ENCODE results near the gene SLC5A2. TPM values are rescaled to one million over a fixed set of nuclear protein-coding genes. Genes with fewer than 3 reads are reported as not detected.

SLC5A2 gene
- 0.07 to 0.46 TPM (median 0.21 TPM) in 5 replicates for total RNA-seq (2022; extraction: Qiagen RNA extraction)

DNA sequence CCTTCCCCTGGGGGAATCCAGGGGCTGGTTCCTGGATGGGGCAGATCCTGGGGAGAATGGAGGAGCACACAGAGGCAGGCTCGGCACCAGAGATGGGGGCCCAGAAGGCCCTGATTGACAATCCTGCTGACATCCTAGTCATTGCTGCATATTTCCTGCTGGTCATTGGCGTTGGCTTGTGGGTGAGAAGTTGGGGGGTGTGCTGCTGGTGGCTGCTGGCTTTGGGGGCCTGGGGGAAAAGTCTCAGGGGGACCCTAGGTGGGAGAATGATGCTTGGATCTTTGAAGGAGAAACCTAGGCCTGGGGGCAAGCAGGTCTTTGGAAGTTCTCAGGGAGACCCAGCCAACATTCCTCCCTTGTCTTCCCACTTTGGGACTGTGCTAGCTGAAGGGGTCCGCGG lies at the start of gene SLC5A2:
SLC5A2 (plus strand) TSS at position 43 of the 400 bp plus-strand sequence; CDS start at position 57, 14 bp downstream.

DNA sequence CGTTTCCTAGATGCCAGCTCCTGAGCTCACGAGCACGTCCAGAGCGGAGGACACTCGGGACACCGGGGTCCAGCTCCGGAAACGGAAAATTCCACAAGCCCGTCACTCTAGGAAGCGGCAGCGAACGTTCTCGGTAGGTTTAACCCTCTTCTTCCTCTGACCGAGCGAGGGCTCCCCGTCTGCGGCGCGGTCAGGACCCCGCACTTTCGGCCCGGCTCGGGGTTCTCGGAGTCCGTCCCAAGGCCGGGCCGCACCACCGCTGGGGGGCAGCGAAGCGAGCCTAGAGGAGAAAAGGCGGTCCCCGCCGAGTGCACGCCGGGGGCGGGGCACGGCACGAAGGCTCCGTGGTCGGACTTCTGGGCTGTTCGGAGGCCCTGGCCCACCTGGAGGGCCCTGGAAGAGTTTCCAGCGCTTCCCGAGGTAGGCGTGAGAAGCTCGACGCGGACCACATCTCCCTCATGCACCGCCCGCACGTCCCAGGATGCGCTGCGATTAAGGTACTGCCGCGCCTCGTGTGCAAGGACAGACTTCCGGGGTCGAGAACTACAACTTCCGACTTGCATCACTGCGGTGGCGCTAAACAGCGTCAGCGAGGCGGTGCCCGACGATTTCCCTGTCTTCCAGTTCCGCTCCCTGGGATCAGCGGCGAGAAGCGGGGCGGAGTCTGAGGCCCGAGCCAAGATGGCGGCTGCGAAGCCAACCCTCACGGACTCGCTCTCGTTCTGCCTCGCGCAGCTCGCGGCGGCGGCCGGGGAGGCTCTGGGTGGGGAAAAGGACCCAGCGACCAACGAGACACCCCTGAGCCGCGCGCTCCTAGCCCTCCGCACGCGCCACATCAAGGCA lies 23.9 kb upstream of the SLC5A2 start, which contains the start of gene ARMC5:
ARMC5 (plus strand) TSS at position 658 of the 843 bp plus-strand sequence; CDS start at position 682, 24 bp downstream.

DNA sequence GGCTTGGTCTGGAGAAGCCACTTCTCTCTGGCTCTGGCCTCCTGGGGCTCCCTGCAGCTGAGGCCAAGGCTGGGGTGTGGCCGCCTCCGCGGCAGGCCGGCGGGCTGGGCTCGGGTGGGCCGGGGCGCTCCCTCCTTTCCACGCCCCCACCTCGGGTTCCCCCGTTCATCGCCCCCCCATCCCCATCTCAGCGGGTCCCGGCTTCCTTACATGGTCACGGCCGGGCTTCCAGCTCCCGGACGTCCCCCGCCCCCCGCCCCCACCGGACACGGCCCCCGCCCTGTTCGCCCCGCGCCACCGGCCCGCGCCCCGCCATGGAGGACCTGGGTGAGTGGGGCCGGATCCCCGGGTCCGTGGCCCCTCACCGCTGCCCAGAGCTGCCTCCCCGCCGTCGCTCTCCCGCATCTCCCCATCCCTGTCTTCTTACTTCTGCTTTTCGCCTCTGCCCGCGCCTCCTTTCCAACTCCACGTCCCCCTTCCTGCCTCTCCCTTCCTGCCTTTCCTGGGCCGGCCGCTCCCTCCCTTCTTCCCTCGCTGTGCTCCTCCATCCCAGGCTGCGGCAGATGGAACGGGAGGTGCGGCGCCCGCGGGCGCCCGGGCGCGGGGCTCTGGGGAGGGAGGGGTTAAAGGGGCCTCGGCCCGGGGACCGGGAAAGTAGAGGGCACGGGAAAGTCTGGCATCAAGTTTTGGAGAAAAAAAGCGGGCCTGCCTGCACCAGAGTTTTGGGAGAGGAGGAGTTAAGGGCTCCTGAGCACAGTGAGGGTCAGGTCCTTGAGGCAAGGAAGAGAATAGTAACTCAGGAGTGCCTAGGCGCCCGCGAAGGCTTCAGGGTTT lies 10.8 kb upstream of the SLC5A2 start, which contains the start of gene TGFB1I1:
TGFB1I1 (plus strand) TSS at position 278 of the 834 bp plus-strand sequence; CDS start at position 315, 37 bp downstream.

DNA sequence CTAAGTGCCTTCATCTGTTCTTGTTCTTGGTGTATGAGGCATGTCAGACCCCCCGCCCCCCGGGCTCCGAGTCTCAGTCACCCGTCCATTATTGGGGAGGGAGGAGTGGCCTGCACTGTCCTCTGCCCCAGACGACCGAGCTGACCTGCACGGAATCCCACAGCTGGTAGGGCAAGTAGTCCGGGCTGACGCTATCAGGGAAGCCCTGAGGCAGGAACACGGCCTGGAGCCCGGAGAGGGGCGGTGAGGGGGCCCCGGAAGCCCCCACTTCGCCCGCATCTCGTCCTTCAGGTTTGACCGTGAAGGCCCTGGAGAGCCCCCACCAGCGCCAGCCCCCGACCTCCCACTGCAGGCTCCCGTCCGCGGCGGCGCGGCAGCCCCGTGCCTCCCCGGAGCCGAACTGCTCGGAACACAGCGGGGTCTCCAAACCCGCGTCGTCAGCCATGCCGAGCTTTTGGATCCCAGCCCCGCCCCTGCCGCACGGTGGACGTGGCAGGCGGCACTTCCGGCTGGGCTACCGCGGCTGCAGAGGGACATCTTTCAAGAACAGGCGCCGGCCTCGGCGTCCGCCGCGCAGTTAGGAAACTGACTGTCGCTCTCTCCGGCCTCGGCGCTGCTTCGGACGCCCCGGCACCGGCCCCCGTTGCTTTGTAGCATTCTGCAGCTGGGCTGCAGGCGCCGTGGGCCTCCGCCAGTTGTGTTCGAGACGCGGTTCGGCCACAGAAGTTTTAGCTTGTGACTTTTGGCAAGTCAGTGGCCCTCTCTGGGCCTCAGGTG lies 25.2 kb downstream of the SLC5A2 start, which contains the start of gene RUSF1:
RUSF1 (minus strand) TSS at position 463 of the 777 bp plus-strand sequence; CDS start at position 445, 18 bp downstream.

DNA sequence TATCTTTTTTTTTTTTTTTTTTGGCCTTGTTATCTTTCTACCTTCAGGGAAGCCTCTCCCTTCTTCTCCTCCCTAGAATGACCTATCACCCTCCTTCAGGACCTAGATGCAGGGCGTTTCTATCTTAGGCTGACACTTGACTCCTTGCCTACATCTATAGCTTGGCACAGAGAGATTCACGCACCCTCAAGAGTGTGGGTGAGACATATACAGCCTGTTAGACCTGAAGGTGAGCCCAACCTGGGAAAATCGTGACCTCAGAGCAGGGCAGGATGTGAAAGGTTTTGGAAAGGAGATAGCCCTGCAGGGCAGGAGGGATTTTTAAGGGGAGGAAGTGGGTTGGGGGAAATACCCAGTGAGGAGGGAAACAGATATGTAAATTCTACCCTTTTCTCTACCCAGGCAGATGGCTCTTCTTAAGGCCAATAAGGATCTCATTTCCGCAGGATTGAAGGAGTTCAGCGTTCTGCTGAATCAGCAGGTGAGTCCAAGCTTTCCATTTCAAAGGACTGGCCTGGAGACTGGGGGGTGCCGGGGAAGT lies 44.9 kb downstream of the SLC5A2 start, which contains the start of gene AHSP:
AHSP (plus strand) TSS at position 167 of the 541 bp plus-strand sequence; CDS start at position 407, 240 bp downstream.

Other genes with a start within 250 kb of the SLC5A2 start
- 1.4 to 2.8 TPM (median 2.4 TPM) in 5 replicates for gene ITGAM, start 223.1 kb upstream of the SLC5A2 start, total RNA-seq (2022; extraction: Qiagen RNA extraction)
- gene ITGAX, start 127.9 kb upstream of the SLC5A2 start, total RNA-seq (2022; extraction: Qiagen RNA extraction) = 1.1 to 1.9 TPM (median 1.7 TPM) in 5 replicates
- 0.02 TPM in 1 of 5 replicates, not detected in the others for gene ITGAD, start 89.8 kb upstream of the SLC5A2 start, total RNA-seq (2022; extraction: Qiagen RNA extraction)
- not detected in 5 replicates for gene COX6A2, start 54.8 kb upstream of the SLC5A2 start, total RNA-seq (2022; extraction: Qiagen RNA extraction)
- 0.14 to 0.22 TPM (median 0.14 TPM) in 5 replicates for gene ZNF843, start 40.3 kb upstream of the SLC5A2 start, total RNA-seq (2022; extraction: Qiagen RNA extraction)
- gene ARMC5, start 23.6 kb upstream of the SLC5A2 start, total RNA-seq (2022; extraction: Qiagen RNA extraction) = 6.7 to 15.2 TPM (median 11.1 TPM) in 5 replicates
- 35.9 to 63.4 TPM (median 47.8 TPM) in 5 replicates for gene TGFB1I1, start 11.0 kb upstream of the SLC5A2 start, total RNA-seq (2022; extraction: Qiagen RNA extraction)
- 39.3 to 57.5 TPM (median 53.3 TPM) in 5 replicates for gene RUSF1, start 25.3 kb downstream of the SLC5A2 start, total RNA-seq (2022; extraction: Qiagen RNA extraction)
- not detected in 5 replicates for gene AHSP, start 44.8 kb downstream of the SLC5A2 start, total RNA-seq (2022; extraction: Qiagen RNA extraction)